Measurements from ENCODE around the gene SLC2A3.

DNA sequence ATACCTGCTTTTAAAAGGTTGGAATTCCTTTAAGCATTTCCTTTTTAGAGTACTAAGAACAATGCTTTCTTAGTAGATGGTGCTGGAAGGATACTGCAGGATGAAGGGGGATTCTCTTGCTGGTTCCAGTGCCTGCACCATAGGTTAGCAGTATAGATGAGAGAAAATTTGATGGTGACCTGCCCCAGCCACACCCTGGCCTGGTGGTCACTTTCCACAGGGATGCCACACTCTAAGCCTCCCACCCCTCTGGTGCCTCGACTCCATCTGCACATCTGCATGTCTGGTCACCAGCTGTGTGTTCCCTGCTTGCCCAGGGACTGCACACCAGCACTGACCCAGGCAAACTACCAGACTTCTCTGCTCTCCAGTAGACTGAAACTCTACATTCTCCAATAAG is 19.1 kb downstream of the SLC2A3 start:
- TF ChIP-seq EZH2 (IDR thresholded peaks at IDR 0.05; ENCODE audit: low read depth, unreplicated experiment) = no peak
- TF ChIP-seq, protein P1, sequence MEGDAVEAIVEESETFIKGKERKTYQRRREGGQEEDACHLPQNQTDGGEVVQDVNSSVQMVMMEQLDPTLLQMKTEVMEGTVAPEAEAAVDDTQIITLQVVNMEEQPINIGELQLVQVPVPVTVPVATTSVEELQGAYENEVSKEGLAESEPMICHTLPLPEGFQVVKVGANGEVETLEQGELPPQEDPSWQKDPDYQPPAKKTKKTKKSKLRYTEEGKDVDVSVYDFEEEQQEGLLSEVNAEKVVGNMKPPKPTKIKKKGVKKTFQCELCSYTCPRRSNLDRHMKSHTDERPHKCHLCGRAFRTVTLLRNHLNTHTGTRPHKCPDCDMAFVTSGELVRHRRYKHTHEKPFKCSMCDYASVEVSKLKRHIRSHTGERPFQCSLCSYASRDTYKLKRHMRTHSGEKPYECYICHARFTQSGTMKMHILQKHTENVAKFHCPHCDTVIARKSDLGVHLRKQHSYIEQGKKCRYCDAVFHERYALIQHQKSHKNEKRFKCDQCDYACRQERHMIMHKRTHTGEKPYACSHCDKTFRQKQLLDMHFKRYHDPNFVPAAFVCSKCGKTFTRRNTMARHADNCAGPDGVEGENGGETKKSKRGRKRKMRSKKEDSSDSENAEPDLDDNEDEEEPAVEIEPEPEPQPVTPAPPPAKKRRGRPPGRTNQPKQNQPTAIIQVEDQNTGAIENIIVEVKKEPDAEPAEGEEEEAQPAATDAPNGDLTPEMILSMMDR (conservative IDR thresholded peaks at IDR 0.05; ENCODE audit: low read depth in 2 of 2) = no peak
- TF ChIP-seq POLR2AphosphoS5 (IDR thresholded peaks at IDR 0.05; ENCODE audit: low read depth) = no peak; the same call in 1 of the 2 replicates
- TF ChIP-seq, protein P2, sequence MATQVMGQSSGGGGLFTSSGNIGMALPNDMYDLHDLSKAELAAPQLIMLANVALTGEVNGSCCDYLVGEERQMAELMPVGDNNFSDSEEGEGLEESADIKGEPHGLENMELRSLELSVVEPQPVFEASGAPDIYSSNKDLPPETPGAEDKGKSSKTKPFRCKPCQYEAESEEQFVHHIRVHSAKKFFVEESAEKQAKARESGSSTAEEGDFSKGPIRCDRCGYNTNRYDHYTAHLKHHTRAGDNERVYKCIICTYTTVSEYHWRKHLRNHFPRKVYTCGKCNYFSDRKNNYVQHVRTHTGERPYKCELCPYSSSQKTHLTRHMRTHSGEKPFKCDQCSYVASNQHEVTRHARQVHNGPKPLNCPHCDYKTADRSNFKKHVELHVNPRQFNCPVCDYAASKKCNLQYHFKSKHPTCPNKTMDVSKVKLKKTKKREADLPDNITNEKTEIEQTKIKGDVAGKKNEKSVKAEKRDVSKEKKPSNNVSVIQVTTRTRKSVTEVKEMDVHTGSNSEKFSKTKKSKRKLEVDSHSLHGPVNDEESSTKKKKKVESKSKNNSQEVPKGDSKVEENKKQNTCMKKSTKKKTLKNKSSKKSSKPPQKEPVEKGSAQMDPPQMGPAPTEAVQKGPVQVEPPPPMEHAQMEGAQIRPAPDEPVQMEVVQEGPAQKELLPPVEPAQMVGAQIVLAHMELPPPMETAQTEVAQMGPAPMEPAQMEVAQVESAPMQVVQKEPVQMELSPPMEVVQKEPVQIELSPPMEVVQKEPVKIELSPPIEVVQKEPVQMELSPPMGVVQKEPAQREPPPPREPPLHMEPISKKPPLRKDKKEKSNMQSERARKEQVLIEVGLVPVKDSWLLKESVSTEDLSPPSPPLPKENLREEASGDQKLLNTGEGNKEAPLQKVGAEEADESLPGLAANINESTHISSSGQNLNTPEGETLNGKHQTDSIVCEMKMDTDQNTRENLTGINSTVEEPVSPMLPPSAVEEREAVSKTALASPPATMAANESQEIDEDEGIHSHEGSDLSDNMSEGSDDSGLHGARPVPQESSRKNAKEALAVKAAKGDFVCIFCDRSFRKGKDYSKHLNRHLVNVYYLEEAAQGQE (IDR thresholded peaks at IDR 0.05; ENCODE audit: unreplicated experiment) = no peak
- TF ChIP-seq, protein P3, sequence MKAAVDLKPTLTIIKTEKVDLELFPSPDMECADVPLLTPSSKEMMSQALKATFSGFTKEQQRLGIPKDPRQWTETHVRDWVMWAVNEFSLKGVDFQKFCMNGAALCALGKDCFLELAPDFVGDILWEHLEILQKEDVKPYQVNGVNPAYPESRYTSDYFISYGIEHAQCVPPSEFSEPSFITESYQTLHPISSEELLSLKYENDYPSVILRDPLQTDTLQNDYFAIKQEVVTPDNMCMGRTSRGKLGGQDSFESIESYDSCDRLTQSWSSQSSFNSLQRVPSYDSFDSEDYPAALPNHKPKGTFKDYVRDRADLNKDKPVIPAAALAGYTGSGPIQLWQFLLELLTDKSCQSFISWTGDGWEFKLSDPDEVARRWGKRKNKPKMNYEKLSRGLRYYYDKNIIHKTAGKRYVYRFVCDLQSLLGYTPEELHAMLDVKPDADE (IDR thresholded peaks at IDR 0.05) = no peak
- TF ChIP-seq CREB1 (CRISPR knock-in tag; IDR thresholded peaks at IDR 0.05; ENCODE audit: low read depth) = no peak
- TF ChIP-seq ZNF114 (CRISPR knock-in tag; IDR thresholded peaks at IDR 0.05) = no peak
- TF ChIP-seq EZH2phosphoT487 (IDR thresholded peaks at IDR 0.05; ENCODE audit: unreplicated experiment) = no peak
- no peak for TF ChIP-seq ZNF331 (CRISPR knock-in tag; IDR thresholded peaks at IDR 0.05; ENCODE audit: low read depth)
- no peak for TF ChIP-seq NANOG (IDR thresholded peaks at IDR 0.05; ENCODE audit: borderline replicate concordance)
